ENCODE data around the gene CENATAC. TPM values are rescaled to one million over a fixed set of nuclear protein-coding genes. Genes with fewer than 3 reads are reported as not detected.

The CENATAC gene
- total and polyA plus RNA-seq, 9 of the 15 experiments (the other 6 are each of a cell fraction or from before 2014, with no cell fraction given), result 2.4 to 25.5 (median 13.7) TPM

DNA sequence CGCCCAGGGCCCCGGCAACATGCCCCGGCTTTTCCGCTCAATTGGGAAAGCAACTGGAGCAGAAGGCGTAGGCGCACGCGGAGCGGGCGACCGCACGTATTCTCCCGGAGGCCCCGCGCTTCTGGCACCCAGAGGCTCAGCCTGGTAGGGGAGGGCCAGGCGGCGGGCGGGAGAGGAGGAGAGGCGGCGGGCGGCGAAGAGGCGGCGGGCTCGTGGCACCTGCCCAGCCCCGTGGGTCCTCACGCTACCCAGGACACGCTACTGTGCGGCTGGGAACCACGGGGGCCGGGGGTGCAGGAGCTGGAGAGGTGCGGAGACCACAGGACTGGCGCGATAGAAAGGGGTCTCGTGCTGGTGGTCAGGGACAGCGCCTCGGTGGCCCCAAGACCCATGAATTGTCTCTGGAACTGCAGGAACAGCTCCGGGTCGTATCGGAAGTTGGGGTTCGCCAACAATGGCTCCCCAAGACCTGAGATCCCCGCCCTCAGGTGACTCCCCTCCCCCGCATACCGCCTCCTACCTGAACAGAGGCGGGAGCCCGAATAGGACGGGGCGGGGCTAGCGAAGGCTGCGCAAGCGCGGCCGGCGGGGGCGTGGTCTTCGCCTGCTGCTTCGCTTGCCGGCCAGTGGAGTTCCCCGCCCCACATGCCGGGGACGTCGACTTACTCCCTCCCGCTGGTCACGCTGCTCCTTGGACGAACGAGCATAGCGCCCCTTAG, 32.5 kb downstream of the CENATAC start, which contains the start of gene SLC37A4 (continued):
- TF ChIP-seq, protein P1, sequence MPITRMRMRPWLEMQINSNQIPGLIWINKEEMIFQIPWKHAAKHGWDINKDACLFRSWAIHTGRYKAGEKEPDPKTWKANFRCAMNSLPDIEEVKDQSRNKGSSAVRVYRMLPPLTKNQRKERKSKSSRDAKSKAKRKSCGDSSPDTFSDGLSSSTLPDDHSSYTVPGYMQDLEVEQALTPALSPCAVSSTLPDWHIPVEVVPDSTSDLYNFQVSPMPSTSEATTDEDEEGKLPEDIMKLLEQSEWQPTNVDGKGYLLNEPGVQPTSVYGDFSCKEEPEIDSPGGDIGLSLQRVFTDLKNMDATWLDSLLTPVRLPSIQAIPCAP (CRISPR knock-in tag; IDR thresholded peaks at IDR 0.05; ENCODE audit: borderline replicate concordance), result no peak
- peak; percentile 54; the same call in 1 of the 2 replicates for TF ChIP-seq JUN (IDR thresholded peaks at IDR 0.05; ENCODE audit: borderline replicate concordance, low read depth, low read length)
- no peak for TF ChIP-seq JUN (CRISPR knock-in tag; IDR thresholded peaks at IDR 0.05; ENCODE audit: borderline replicate concordance)
- TF ChIP-seq ZNF589 (CRISPR knock-in tag; IDR thresholded peaks at IDR 0.05; ENCODE audit: low read depth), result no peak
- no peak for TF ChIP-seq ZNF311 (CRISPR knock-in tag; IDR thresholded peaks at IDR 0.05)
- TF ChIP-seq, protein P2, sequence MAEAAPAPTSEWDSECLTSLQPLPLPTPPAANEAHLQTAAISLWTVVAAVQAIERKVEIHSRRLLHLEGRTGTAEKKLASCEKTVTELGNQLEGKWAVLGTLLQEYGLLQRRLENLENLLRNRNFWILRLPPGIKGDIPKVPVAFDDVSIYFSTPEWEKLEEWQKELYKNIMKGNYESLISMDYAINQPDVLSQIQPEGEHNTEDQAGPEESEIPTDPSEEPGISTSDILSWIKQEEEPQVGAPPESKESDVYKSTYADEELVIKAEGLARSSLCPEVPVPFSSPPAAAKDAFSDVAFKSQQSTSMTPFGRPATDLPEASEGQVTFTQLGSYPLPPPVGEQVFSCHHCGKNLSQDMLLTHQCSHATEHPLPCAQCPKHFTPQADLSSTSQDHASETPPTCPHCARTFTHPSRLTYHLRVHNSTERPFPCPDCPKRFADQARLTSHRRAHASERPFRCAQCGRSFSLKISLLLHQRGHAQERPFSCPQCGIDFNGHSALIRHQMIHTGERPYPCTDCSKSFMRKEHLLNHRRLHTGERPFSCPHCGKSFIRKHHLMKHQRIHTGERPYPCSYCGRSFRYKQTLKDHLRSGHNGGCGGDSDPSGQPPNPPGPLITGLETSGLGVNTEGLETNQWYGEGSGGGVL (CRISPR knock-in tag; IDR thresholded peaks at IDR 0.05), result no peak
- no peak for TF ChIP-seq SIX5 (IDR thresholded peaks at IDR 0.05; ENCODE audit: borderline replicate concordance in 1 of 2, insufficient read depth in 1 of 2, low read depth in 1 of 2, low read length in 2 of 2)
- TF ChIP-seq SRSF9 (IDR thresholded peaks at IDR 0.05; ENCODE audit: borderline replicate concordance, low read depth, low read length), result no peak
- TF ChIP-seq, protein P3, sequence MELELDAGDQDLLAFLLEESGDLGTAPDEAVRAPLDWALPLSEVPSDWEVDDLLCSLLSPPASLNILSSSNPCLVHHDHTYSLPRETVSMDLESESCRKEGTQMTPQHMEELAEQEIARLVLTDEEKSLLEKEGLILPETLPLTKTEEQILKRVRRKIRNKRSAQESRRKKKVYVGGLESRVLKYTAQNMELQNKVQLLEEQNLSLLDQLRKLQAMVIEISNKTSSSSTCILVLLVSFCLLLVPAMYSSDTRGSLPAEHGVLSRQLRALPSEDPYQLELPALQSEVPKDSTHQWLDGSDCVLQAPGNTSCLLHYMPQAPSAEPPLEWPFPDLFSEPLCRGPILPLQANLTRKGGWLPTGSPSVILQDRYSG (tag; conservative IDR thresholded peaks at IDR 0.05; ENCODE audit: low read depth), result no peak
- TF ChIP-seq ZNF408 (CRISPR knock-in tag; IDR thresholded peaks at IDR 0.05; ENCODE audit: low read depth), result no peak
- no peak for TF ChIP-seq MCM5 (IDR thresholded peaks at IDR 0.05; ENCODE audit: low read depth)
- TF ChIP-seq, protein P4, sequence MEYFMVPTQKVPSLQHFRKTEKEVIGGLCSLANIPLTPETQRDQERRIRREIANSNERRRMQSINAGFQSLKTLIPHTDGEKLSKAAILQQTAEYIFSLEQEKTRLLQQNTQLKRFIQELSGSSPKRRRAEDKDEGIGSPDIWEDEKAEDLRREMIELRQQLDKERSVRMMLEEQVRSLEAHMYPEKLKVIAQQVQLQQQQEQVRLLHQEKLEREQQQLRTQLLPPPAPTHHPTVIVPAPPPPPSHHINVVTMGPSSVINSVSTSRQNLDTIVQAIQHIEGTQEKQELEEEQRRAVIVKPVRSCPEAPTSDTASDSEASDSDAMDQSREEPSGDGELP (CRISPR knock-in tag; IDR thresholded peaks at IDR 0.05; ENCODE audit: borderline replicate concordance), result peak; percentile 89
- TF ChIP-seq MAZ (CRISPR knock-in tag; conservative IDR thresholded peaks at IDR 0.05 in 1 of 2, IDR thresholded peaks at IDR 0.05 in 1 of 2), result peak in 1 of 2 experiments; percentile 91
- TF ChIP-seq, protein P5, sequence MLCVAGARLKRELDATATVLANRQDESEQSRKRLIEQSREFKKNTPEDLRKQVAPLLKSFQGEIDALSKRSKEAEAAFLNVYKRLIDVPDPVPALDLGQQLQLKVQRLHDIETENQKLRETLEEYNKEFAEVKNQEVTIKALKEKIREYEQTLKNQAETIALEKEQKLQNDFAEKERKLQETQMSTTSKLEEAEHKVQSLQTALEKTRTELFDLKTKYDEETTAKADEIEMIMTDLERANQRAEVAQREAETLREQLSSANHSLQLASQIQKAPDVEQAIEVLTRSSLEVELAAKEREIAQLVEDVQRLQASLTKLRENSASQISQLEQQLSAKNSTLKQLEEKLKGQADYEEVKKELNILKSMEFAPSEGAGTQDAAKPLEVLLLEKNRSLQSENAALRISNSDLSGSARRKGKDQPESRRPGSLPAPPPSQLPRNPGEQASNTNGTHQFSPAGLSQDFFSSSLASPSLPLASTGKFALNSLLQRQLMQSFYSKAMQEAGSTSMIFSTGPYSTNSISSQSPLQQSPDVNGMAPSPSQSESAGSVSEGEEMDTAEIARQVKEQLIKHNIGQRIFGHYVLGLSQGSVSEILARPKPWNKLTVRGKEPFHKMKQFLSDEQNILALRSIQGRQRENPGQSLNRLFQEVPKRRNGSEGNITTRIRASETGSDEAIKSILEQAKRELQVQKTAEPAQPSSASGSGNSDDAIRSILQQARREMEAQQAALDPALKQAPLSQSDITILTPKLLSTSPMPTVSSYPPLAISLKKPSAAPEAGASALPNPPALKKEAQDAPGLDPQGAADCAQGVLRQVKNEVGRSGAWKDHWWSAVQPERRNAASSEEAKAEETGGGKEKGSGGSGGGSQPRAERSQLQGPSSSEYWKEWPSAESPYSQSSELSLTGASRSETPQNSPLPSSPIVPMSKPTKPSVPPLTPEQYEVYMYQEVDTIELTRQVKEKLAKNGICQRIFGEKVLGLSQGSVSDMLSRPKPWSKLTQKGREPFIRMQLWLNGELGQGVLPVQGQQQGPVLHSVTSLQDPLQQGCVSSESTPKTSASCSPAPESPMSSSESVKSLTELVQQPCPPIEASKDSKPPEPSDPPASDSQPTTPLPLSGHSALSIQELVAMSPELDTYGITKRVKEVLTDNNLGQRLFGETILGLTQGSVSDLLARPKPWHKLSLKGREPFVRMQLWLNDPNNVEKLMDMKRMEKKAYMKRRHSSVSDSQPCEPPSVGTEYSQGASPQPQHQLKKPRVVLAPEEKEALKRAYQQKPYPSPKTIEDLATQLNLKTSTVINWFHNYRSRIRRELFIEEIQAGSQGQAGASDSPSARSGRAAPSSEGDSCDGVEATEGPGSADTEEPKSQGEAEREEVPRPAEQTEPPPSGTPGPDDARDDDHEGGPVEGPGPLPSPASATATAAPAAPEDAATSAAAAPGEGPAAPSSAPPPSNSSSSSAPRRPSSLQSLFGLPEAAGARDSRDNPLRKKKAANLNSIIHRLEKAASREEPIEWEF (CRISPR knock-in tag; IDR thresholded peaks at IDR 0.05), result no peak
- TF ChIP-seq KDM2B (CRISPR knock-in tag; IDR thresholded peaks at IDR 0.05), result no peak
